GM13977 (cell line): ENCODE results near the gene COPA.

Experiments used
- DNase-seq: peaks from one replicate; pipeline ENCODE4 v3.0.0; 2012; ENCODE audit warnings: low spot score
- CTCF ChIP-seq: IDR thresholded peaks from 2 replicates; pipeline ENCODE4 v1.5.1; 2012; ENCODE audit warnings: mild to moderate bottlenecking, control low read depth; ENCODE audit not compliant: insufficient read depth; ENCODE audit errors: extremely low read depth, missing control alignments
- in situ Hi-C: fragments of 300-500 bp; cut with MboI; formaldehyde crosslinking; loops from one replicate; pipeline ENCODE4 v1.12.0; 2022; ENCODE audit warnings: low sequenced_read_pairs, low pct_unique_long_range_greater_than_20kb, mixed read lengths, inconsistent platforms; ENCODE audit not compliant: unreplicated experiment

COPA gene

GRCh38 chr1:160362168-160362957, 19.3 kb upstream of the COPA start:
- no peak for DNase-seq
- in situ Hi-C loops: no loop called here
- TF ChIP-seq CTCF: no peak

- in situ Hi-C loops: no loop called here
- no peak for DNase-seq
- TF ChIP-seq CTCF: no peak
Observed at GRCh38 chr1:160361814-160362167, 18.7 kb upstream of the COPA start.

GRCh38 chr1:160361199-160361598, 18.1 kb upstream of the COPA start:
- no peak for DNase-seq
- no peak for TF ChIP-seq CTCF
- in situ Hi-C loops: no loop called here

GRCh38 chr1:160360227-160360695, 17.2 kb upstream of the COPA start:
- no peak for TF ChIP-seq CTCF
- no peak for DNase-seq
- in situ Hi-C loops: no loop called here

GRCh38 chr1:160359559-160360226, 16.6 kb upstream of the COPA start:
- in situ Hi-C loops: no loop called here
- TF ChIP-seq CTCF: no peak
- no peak for DNase-seq

- no peak for DNase-seq
- in situ Hi-C loops: no loop called here
- TF ChIP-seq CTCF: no peak
Observed at GRCh38 chr1:160358073-160358472, 15.0 kb upstream of the COPA start.
